Iris pigment epithelial cell (primary cell): Measurements from ENCODE around the gene SMYD3.
"Not testable (repeated sequence)": the region's sequence is repeated elsewhere in the genome, so short reads cannot be mapped to it uniquely, and the experiment has no call there.

ENCODE experiments used
- DNase-seq: peaks from one replicate; pipeline ENCODE4 v3.0.0-alpha.2; 2011; ENCODE audit warnings: low read depth

The SMYD3 gene

GRCh38 chr1:246029616-246030015, 477.5 kb downstream of the SMYD3 start:
- no peak for DNase-seq

- DNase-seq, result not testable (repeated sequence)
These were observed 483.0 kb downstream of the SMYD3 start for GRCh38 chr1:246024118-246024517.

- peak; percentile 39 for DNase-seq
These were observed 486.7 kb downstream of the SMYD3 start for GRCh38 chr1:246020211-246020954.

GRCh38 chr1:246018146-246018545, 488.9 kb downstream of the SMYD3 start:
- DNase-seq, result no peak

- DNase-seq, result peak; percentile 56
These were observed 494.7 kb downstream of the SMYD3 start for GRCh38 chr1:246012341-246012740.

GRCh38 chr1:246010386-246010785, 496.7 kb downstream of the SMYD3 start:
- no peak for DNase-seq

- no peak for DNase-seq
These were observed 498.7 kb downstream of the SMYD3 start for GRCh38 chr1:246008363-246008831.

- peak; percentile 97 for DNase-seq
These were observed 502.0 kb downstream of the SMYD3 start for GRCh38 chr1:246005067-246005466.

- DNase-seq, result no peak
These were observed 502.8 kb downstream of the SMYD3 start for GRCh38 chr1:246004301-246004700.

GRCh38 chr1:246003442-246003730, 503.7 kb downstream of the SMYD3 start:
- DNase-seq, result no peak

GRCh38 chr1:246002725-246003441, 504.2 kb downstream of the SMYD3 start:
- DNase-seq, result peak; percentile 88

GRCh38 chr1:246001837-246002230, 505.2 kb downstream of the SMYD3 start:
- peak; percentile 86 for DNase-seq

- peak; percentile 90 for DNase-seq
These were observed 505.8 kb downstream of the SMYD3 start for GRCh38 chr1:246001142-246001836.

- DNase-seq, result peak; percentile 16
These were observed 506.5 kb downstream of the SMYD3 start for GRCh38 chr1:246000638-246001015.

- DNase-seq, result no peak
These were observed 507.1 kb downstream of the SMYD3 start for GRCh38 chr1:245999697-246000637.

GRCh38 chr1:245997471-245998258, 509.4 kb downstream of the SMYD3 start:
- peak; percentile 64 for DNase-seq

- DNase-seq, result no peak
These were observed 510.3 kb downstream of the SMYD3 start for GRCh38 chr1:245996811-245997210.

- DNase-seq, result no peak
These were observed 511.6 kb downstream of the SMYD3 start for GRCh38 chr1:245995474-245995873.

GRCh38 chr1:245991266-245991665, 515.8 kb downstream of the SMYD3 start:
- DNase-seq, result no peak

- DNase-seq, result no peak
These were observed 516.6 kb downstream of the SMYD3 start for GRCh38 chr1:245990315-245991022.
